K562 (cell line): ENCODE data around the gene ECSCR. TPM values are rescaled to one million over a fixed set of nuclear protein-coding genes. Genes with fewer than 3 reads are reported as not detected.

Experiments
- CBX8 ChIP-seq: fragments of 200-600 bp; sonication (generic); IDR thresholded peaks from 2 replicates; pipeline ENCODE4 v1.6.1; 2012; ENCODE audit warnings: borderline replicate concordance, mixed run types, low read depth, mild to moderate bottlenecking, moderate library complexity, mixed read lengths, low read length, control low read depth, inconsistent platforms; ENCODE audit not compliant: poor library complexity, severe bottlenecking; ENCODE audit errors: extremely low read depth
- DACH1 ChIP-seq: fragments of 450-650 bp; IDR thresholded peaks from 2 replicates; pipeline ENCODE4 v1.6.1; 2018; ENCODE audit not compliant: partially characterized antibody
- EP300 ChIP-seq: IDR thresholded peaks from 2 replicates; pipeline ENCODE4 v1.6.1; 2012; ENCODE audit warnings: low read length, improper control_type of control experiment
- HDAC2 ChIP-seq: fragments of 450-650 bp; IDR thresholded peaks from 2 replicates; pipeline ENCODE4 v1.6.1; 2016; ENCODE audit warnings: mild to moderate bottlenecking
- IRF2 ChIP-seq: sonication (generic); formaldehyde crosslinking; IDR thresholded peaks from 2 replicates; pipeline ENCODE4 v1.8.1; 2022; ENCODE audit warnings: mild to moderate bottlenecking, missing genetic modification reagents
- MAZ ChIP-seq, 2 experiments: fragments of 450-650 bp in 1 of 2; sonication (generic) in 1 of 2; formaldehyde crosslinking; IDR thresholded peaks in 1 of 2; conservative IDR thresholded peaks in 1 of 2; 2 replicates each; pipeline versions ENCODE4 v1.4.0 to v1.5.0; 2020; ENCODE audit warnings: mild to moderate bottlenecking in 1 of 2, missing genetic modification reagents in 1 of 2
- NFATC3 ChIP-seq: fragments of 450-650 bp; IDR thresholded peaks from 2 replicates; pipeline ENCODE4 v1.6.1; 2017; ENCODE audit warnings: mild to moderate bottlenecking
- NR4A1 ChIP-seq, 2 experiments: fragments of 250-450 bp in 1 of 2; fragments of 450-650 bp in 1 of 2; sonication (Bioruptor Pico) in 1 of 2; IDR thresholded peaks; 2 replicates each; pipeline versions ENCODE4 v1.4.0 to v1.6.1; 2016 to 2020; ENCODE audit warnings: mild to moderate bottlenecking in 2 of 2, missing compliant biosample characterization in 1 of 2, missing genetic modification characterization in 1 of 2, moderate library complexity in 1 of 2
- PTBP1 ChIP-seq: fragments of 200-400 bp; formaldehyde crosslinking; IDR thresholded peaks from 2 replicates; pipeline ENCODE4 v1.6.1; 2017; ENCODE audit warnings: low read depth, low read length
- PURB ChIP-seq: sonication (generic); formaldehyde crosslinking; IDR thresholded peaks from 2 replicates; pipeline ENCODE4 v1.9.0; 2021; ENCODE audit warnings: low read depth, mild to moderate bottlenecking, missing genetic modification reagents
- SAFB2 ChIP-seq: fragments of 200-400 bp; formaldehyde crosslinking; IDR thresholded peaks from 2 replicates; pipeline ENCODE4 v1.6.1; 2018; ENCODE audit warnings: borderline replicate concordance, low read length, low read depth, moderate library complexity; ENCODE audit not compliant: severe bottlenecking
- SIN3B ChIP-seq: fragments of 450-650 bp; IDR thresholded peaks from 2 replicates; pipeline ENCODE4 v1.6.1; 2017; ENCODE audit warnings: low read depth, mild to moderate bottlenecking, moderate library complexity
- SIRT6 ChIP-seq: IDR thresholded peaks from one replicate; pipeline ENCODE4 v1.6.1; 2012; ENCODE audit warnings: low read depth, mild to moderate bottlenecking, control low read depth, inconsistent platforms, low read length, moderate library complexity
- TAL1 ChIP-seq: fragments of 450-650 bp; IDR thresholded peaks from 2 replicates; pipeline ENCODE4 v1.6.1; 2016; ENCODE audit warnings: mild to moderate bottlenecking
- ZNF263 ChIP-seq: sonication (generic); formaldehyde crosslinking; IDR thresholded peaks from 2 replicates; pipeline ENCODE4 v1.8.0; 2022; ENCODE audit warnings: mild to moderate bottlenecking, missing genetic modification reagents, borderline replicate concordance
- ZNF354B ChIP-seq: fragments of 250-450 bp; sonication (Bioruptor Pico); IDR thresholded peaks from 2 replicates; pipeline ENCODE4 v1.4.0; 2020
- ZNF584 ChIP-seq: fragments of 200-800 bp; sonication (Bioruptor generic); IDR thresholded peaks from 2 replicates; pipeline ENCODE4 v1.6.1; 2016; ENCODE audit warnings: low read depth, mild to moderate bottlenecking, missing genetic modification characterization, missing compliant biosample characterization
- polyA plus RNA-seq, 8 experiments: library from polyadenylated mRNA; depleted of rRNA in 4 of 8; stranded (reverse) in 5 of 8; unstranded in 3 of 8; fragments of >200 nt; fragmentation: Nextera tagmentation in 2 of 8; fragmentation: Illumina TruSeq in 1 of 8; extraction: Ambion mirVana in 2 of 8; extraction: Trizol in 1 of 8; gene quantifications; 2 replicates each; pipeline versions ENCODE4 v1.2.1 to v1.2.3, GENCODE V29; 2011 to 2014; ENCODE audit warnings: inconsistent platforms in 1 of 8, missing spikeins in 1 of 8
- total RNA-seq, 7 experiments: library from RNA; depleted of rRNA in 6 of 7; stranded (reverse); fragments of >200 nt in 6 of 7; fragmentation: Illumina TruSeq in 2 of 7; extraction: Trizol in 2 of 7; gene quantifications; 2 replicates each; pipeline versions ENCODE4 v1.2.1 to v1.2.3, GENCODE V29; 2011 to 2021; ENCODE audit warnings: low replicate concordance in 1 of 7
- TF ChIP-seq, protein P1 (sequence below): sonication (generic); formaldehyde crosslinking; IDR thresholded peaks from 2 replicates; pipeline ENCODE4 v1.8.1; 2022; ENCODE audit warnings: missing genetic modification reagents
- TF ChIP-seq, protein P2 (sequence below): fragments of 450-650 bp; formaldehyde crosslinking; IDR thresholded peaks from 2 replicates; pipeline ENCODE4 v1.4.0; 2020; ENCODE audit warnings: mild to moderate bottlenecking, moderate library complexity
- TF ChIP-seq, protein P3 (sequence below): sonication (generic); formaldehyde crosslinking; IDR thresholded peaks from 2 replicates; pipeline ENCODE4 v1.8.0; 2022; ENCODE audit warnings: mild to moderate bottlenecking, missing genetic modification reagents

Gene ECSCR
- total and polyA plus RNA-seq, 9 of the 15 experiments (the other 6 are each of a cell fraction or from before 2014, with no cell fraction given), result 0.10 to 0.25 (median 0.13) TPM; not detected in 6

DNA sequence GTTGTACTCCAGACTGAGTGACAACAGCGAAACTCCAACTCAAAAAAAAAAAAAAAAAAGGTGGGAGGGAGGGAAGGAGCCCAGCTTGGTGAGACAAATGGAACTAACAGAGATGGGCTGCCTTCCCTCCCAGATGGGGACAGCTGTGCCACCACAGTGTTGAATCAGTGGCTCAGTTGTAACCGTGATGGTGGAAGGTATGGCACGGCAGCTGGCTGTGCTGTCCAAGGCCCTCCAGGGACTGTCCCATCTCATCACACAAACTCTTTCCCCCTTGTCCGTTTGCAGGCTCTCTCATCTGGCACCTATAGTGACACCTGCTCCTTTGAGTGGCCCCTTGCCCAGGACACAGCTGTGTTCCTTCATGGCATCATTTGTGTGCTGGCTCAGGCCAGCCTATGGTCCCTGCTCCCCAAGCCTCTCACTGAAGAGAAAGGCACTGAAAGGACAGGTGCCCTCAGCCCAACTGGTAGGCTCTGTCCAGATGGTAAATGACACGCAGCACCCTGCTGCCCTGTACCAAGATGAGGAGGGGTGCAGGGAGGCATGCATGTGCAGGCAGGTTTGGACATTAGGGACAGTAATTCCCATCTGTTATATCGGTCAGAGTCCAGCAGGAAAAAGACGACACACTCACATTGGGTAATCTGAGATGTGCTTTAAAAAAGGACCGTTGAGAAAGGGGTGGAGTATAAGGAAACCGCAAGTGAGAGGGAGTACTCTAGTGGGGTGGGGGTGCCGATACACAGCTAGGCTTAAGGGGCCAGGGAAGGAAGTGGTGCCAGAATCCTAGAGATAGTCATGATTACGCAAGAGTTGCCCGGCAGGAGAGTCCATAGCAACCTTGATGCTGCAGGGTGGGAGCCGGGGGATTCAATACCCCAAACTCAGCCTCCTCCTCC lies 12.6 kb upstream of the ECSCR start (continued):
- TF ChIP-seq, protein P1, sequence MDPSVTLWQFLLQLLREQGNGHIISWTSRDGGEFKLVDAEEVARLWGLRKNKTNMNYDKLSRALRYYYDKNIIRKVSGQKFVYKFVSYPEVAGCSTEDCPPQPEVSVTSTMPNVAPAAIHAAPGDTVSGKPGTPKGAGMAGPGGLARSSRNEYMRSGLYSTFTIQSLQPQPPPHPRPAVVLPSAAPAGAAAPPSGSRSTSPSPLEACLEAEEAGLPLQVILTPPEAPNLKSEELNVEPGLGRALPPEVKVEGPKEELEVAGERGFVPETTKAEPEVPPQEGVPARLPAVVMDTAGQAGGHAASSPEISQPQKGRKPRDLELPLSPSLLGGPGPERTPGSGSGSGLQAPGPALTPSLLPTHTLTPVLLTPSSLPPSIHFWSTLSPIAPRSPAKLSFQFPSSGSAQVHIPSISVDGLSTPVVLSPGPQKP (CRISPR knock-in tag), result no peak
- TF ChIP-seq ZNF584 (no peak), ZNF263 (CRISPR knock-in tag) (peak; percentile 49; the same call in 1 of the 2 replicates), DACH1 (peak; percentile 82), SAFB2 (no peak), PURB (CRISPR knock-in tag) (no peak), PTBP1 (no peak), MAZ (CRISPR knock-in tag; conservative IDR thresholded peaks at IDR 0.05 in 1 of 2, IDR thresholded peaks at IDR 0.05 in 1 of 2) (peak; percentile 55 to 93; a peak in 3 of 4 replicates), TAL1 (peak; percentile 49), EP300 (peak; percentile 98), NR4A1 (CRISPR knock-in tag; IDR thresholded peaks at IDR 0.05) (no peak), NR4A1 (tag; IDR thresholded peaks at IDR 0.05) (0 out of 2 replicates have a peak, but pooled peaks have one; percentile 47), ZNF354B (CRISPR knock-in tag) (no peak), SIRT6 (no peak), SIN3B (no peak), CBX8 (no peak), HDAC2 (peak; percentile 15; the same call in 1 of the 2 replicates), NFATC3 (no peak), IRF2 (CRISPR knock-in tag) (no peak)
- TF ChIP-seq, protein P2, sequence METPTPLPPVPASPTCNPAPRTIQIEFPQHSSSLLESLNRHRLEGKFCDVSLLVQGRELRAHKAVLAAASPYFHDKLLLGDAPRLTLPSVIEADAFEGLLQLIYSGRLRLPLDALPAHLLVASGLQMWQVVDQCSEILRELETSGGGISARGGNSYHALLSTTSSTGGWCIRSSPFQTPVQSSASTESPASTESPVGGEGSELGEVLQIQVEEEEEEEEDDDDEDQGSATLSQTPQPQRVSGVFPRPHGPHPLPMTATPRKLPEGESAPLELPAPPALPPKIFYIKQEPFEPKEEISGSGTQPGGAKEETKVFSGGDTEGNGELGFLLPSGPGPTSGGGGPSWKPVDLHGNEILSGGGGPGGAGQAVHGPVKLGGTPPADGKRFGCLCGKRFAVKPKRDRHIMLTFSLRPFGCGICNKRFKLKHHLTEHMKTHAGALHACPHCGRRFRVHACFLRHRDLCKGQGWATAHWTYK (CRISPR knock-in tag), result peak; percentile 78; the same call in 1 of the 2 replicates
- TF ChIP-seq, protein P3, sequence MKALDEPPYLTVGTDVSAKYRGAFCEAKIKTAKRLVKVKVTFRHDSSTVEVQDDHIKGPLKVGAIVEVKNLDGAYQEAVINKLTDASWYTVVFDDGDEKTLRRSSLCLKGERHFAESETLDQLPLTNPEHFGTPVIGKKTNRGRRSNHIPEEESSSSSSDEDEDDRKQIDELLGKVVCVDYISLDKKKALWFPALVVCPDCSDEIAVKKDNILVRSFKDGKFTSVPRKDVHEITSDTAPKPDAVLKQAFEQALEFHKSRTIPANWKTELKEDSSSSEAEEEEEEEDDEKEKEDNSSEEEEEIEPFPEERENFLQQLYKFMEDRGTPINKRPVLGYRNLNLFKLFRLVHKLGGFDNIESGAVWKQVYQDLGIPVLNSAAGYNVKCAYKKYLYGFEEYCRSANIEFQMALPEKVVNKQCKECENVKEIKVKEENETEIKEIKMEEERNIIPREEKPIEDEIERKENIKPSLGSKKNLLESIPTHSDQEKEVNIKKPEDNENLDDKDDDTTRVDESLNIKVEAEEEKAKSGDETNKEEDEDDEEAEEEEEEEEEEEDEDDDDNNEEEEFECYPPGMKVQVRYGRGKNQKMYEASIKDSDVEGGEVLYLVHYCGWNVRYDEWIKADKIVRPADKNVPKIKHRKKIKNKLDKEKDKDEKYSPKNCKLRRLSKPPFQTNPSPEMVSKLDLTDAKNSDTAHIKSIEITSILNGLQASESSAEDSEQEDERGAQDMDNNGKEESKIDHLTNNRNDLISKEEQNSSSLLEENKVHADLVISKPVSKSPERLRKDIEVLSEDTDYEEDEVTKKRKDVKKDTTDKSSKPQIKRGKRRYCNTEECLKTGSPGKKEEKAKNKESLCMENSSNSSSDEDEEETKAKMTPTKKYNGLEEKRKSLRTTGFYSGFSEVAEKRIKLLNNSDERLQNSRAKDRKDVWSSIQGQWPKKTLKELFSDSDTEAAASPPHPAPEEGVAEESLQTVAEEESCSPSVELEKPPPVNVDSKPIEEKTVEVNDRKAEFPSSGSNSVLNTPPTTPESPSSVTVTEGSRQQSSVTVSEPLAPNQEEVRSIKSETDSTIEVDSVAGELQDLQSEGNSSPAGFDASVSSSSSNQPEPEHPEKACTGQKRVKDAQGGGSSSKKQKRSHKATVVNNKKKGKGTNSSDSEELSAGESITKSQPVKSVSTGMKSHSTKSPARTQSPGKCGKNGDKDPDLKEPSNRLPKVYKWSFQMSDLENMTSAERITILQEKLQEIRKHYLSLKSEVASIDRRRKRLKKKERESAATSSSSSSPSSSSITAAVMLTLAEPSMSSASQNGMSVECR, result peak; percentile 51; the same call in 1 of the 2 replicates
